Cardiac muscle cell (in vitro differentiated cells and primary cell): ENCODE results near the gene AUTS2. TPM values are rescaled to one million over a fixed set of nuclear protein-coding genes. Genes with fewer than 3 reads are reported as not detected.

ENCODE experiments used
- DNase-seq, 2 donors: peaks; one replicate each; pipeline versions ENCODE4 v3.0.0 to v3.0.0-alpha.2; 2010 to 2017; ENCODE audit warnings: low read depth in 1 of 2, low spot score in 1 of 2
- H3K27ac ChIP-seq: fragments of 200-600 bp; sonication (generic); 2 replicates; pipeline ENCODE4 v1.5.1; 2016
- H3K27me3 ChIP-seq: fragments of 200-600 bp; sonication (generic); 2 replicates; pipeline ENCODE4 v1.6.0; 2016; ENCODE audit warnings: control low read depth
- H3K36me3 ChIP-seq: fragments of 200-600 bp; sonication (generic); 2 replicates; pipeline ENCODE4 v1.5.1; 2016; ENCODE audit warnings: control low read depth
- H3K4me1 ChIP-seq: fragments of 200-600 bp; sonication (generic); 2 replicates; pipeline ENCODE4 v1.8.1; 2017; ENCODE audit warnings: low read depth, mild to moderate bottlenecking, mixed run types
- H3K4me3 ChIP-seq: fragments of 200-600 bp; sonication (generic); 2 replicates; pipeline ENCODE4 v1.5.1; 2016; ENCODE audit warnings: mild to moderate bottlenecking
- H3K9me3 ChIP-seq: fragments of 200-600 bp; sonication (generic); 2 replicates; pipeline ENCODE4 v1.5.1; 2017; ENCODE audit warnings: low read depth, mild to moderate bottlenecking, control low read depth
- CTCF ChIP-seq: IDR thresholded peaks from 2 replicates; pipeline ENCODE4 v1.5.1; 2012; ENCODE audit warnings: low read depth, mild to moderate bottlenecking, low read length
- polyA plus RNA-seq: library from polyadenylated mRNA; unstranded; fragments of >200 nt; fragmentation: Nextera tagmentation; extraction: Ambion mirVana; gene quantifications from 2 replicates; pipeline ENCODE4 v1.2.1, GENCODE V29; 2016
- total RNA-seq: library from RNA; depleted of rRNA; stranded (reverse); fragments of >200 nt; gene quantifications from 2 replicates; pipeline ENCODE4 v1.2.3, GENCODE V29; 2016

Gene AUTS2
- total and polyA plus RNA-seq, 2 experiments from 2014 or later, result 41.0 to 45.5 TPM

DNA sequence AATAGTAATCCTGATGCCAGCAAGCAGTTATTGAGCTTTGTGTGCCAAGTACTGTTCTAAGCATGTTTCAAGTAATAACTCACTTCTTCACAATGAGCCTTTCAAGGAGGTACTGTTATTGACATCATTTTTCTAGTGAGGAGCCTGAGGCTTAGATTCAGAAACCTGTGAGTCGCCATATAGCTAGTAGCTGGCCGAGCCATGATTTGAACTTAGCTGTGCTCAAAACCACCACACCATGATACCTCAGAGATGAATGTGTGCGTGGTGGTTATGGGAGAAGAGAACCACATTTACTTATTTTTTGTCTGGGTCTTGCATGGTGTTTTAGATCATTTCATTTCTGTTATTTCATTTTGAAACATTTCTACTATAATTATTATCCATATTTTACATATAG, 578.9 kb downstream of the AUTS2 start:
- Histone ChIP-seq H3K27me3 (no peaks in the 10 kb centered on the region), H3K4me1 (peaks cover 7% of the 10 kb centered on the region), H3K36me3 (no peaks in the 10 kb centered on the region), H3K9me3 (no peaks in the 10 kb centered on the region), H3K27ac (no peak overlapping the region), H3K4me3 (no peak overlapping the region)
- DNase-seq, result no peak
- TF ChIP-seq CTCF, result no peak

GRCh38 chr7:70178211-70178610, 579.9 kb downstream of the AUTS2 start:
- no peak overlapping the region for H3K27ac ChIP-seq
- H3K27me3 ChIP-seq, result no peaks in the 10 kb centered on the region
- no peak for TF ChIP-seq CTCF
- H3K4me3 ChIP-seq, result no peak overlapping the region
- DNase-seq, result no peak
- H3K9me3 ChIP-seq, result no peaks in the 10 kb centered on the region
- no peaks in the 10 kb centered on the region for H3K36me3 ChIP-seq
- H3K4me1 ChIP-seq, result peaks cover 13% of the 10 kb centered on the region

GRCh38 chr7:70178787-70179186, 580.5 kb downstream of the AUTS2 start:
- DNase-seq, result no peak
- Histone ChIP-seq H3K27ac (no peak overlapping the region), H3K4me3 (no peak overlapping the region), H3K4me1 (peaks cover 18% of the 10 kb centered on the region), H3K36me3 (no peaks in the 10 kb centered on the region), H3K9me3 (no peaks in the 10 kb centered on the region), H3K27me3 (no peaks in the 10 kb centered on the region)
- no peak for TF ChIP-seq CTCF

- Histone ChIP-seq H3K27me3 (no peaks in the 10 kb centered on the region), H3K36me3 (no peaks in the 10 kb centered on the region), H3K27ac (no peak overlapping the region), H3K4me3 (no peak overlapping the region), H3K9me3 (no peaks in the 10 kb centered on the region), H3K4me1 (peaks cover 22% of the 10 kb centered on the region)
- no peak for TF ChIP-seq CTCF
- DNase-seq, result no peak
Observed at GRCh38 chr7:70182521-70182920, 584.2 kb downstream of the AUTS2 start.

DNA sequence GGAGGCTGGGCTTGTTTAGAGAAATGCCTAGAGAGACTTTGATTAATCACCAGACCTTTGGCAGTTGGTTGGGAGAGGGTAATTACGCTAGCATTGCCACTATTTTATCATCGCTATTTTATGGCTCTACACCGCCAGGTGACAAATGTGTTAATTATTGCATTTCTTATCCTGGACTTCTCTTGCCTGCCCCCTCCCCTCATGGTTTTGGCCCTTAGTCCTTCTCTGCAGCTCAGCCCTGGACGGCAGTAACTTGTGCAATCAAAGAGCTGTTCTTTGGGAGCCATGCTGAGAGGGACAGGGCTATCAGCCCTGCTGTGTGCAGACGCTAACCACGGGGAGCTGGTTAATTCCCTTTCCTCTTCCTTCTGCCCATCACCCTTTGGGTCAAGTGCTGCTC, 585.0 kb downstream of the AUTS2 start:
- DNase-seq, result peak in 1 of 2 donors; percentile 58
- no peaks in the 10 kb centered on the region for H3K36me3 ChIP-seq

More for the DNA sequence above, 585.0 kb downstream of the AUTS2 start:
- Histone ChIP-seq H3K27me3 (no peaks in the 10 kb centered on the region), H3K4me1 (peaks cover 22% of the 10 kb centered on the region), H3K27ac (peak overlapping the region; percentile 49), H3K4me3 (no peak overlapping the region), H3K9me3 (no peaks in the 10 kb centered on the region)
- TF ChIP-seq CTCF, result no peak
